HG02938 (cell line): ENCODE measurements around the gene GBE1.
"Not testable (repeated sequence)": the region's sequence is repeated elsewhere in the genome, so short reads cannot be mapped to it uniquely, and the experiment has no call there.

Experiments used
- ATAC-seq: cut with Tn5 transposase; IDR thresholded peaks from one replicate; pipeline ENCODE4 v1.9.1; 2021; ENCODE audit warnings: mild to moderate bottlenecking, moderate library complexity; ENCODE audit not compliant: unreplicated experiment

GBE1 gene

DNA sequence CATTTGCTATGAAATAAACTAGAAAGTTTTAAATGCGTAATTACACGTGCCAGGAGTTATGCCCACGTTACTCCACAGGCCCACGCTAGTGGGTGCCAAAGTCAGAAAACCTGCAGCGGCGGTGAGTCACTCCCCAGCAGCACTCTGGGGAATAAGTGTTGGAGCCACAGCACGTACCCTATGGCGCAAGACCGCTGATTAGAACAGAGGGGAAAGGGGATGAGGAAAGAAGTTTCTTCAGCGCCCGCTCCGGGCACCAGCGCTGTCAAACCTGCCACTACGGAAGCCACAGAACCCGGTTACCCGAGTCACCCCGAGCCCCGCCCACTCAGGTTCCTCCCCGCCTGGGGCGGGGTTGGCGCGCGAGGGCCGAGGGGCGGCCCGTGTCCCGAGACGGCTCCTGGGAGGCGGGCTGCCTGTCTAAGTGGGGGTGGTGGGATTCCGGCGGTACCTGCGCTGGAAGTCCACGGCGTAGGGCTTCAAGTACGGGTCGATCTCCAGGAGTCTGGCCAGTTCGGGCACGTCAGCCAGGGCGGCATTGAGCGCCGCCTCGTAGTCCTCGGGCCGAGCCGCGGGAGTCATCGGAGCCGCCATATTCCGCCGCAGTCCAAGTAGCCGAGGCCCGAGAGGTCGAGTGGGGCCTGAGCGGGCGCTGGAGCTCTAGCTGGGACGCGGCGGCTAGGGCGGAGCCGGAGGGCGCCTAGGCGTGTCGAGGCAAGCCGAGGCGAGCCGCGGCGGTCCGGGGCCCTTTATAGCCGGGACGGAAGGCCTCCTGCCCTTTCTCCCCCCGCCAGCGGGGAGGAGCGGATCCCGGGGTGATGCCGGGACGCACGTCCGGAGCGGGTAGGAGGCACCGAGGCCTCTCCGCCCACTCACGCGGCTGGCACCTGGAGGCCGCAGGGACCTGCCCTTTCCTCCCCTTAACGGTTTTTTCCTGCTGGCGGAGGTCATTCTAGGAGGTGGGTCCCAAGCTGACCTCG, at the start of gene GBE1:
GBE1 (minus strand) TSS at position 722 of the 980 bp plus-strand sequence; CDS start at position 594, 128 bp downstream.
- peak; percentile 87 for ATAC-seq

- no peak for ATAC-seq
Observed at GRCh38 chr3:81808900-81809299, 47.5 kb upstream of the GBE1 start.

- no peak for ATAC-seq
Observed at GRCh38 chr3:81799403-81799802, 38.0 kb upstream of the GBE1 start.

- ATAC-seq, result peak; percentile 53
Observed at GRCh38 chr3:81793410-81793809, 32.0 kb upstream of the GBE1 start.

GRCh38 chr3:81790117-81790516, 28.7 kb upstream of the GBE1 start:
- ATAC-seq, result no peak

GRCh38 chr3:81789691-81790090, 28.2 kb upstream of the GBE1 start:
- ATAC-seq, result no peak

DNA sequence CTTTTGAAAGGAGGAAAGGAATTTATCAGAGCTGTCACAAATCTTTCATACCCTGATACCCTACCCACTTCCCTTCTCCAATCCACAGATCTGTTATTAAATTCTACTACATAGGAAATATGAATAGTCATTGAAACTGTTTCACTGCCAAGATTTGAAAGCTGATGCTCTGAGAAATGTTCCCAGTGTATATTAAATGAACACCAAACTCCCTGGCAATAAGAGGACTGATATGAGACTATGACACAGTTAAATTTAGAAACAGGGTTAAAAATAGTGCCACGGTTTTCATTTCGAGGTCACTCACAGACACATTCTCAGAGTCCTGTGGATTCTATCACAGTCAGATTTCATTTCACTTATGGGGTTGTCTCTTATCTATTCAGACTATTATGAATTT, 27.2 kb upstream of the GBE1 start:
- ATAC-seq, result peak; percentile 71

GRCh38 chr3:81788044-81788443, 26.6 kb upstream of the GBE1 start:
- ATAC-seq, result peak; percentile 29

- peak; percentile 38 for ATAC-seq
Observed at GRCh38 chr3:81782585-81782984, 21.1 kb upstream of the GBE1 start.

GRCh38 chr3:81778678-81779182, 17.3 kb upstream of the GBE1 start:
- peak; percentile 59 for ATAC-seq

DNA sequence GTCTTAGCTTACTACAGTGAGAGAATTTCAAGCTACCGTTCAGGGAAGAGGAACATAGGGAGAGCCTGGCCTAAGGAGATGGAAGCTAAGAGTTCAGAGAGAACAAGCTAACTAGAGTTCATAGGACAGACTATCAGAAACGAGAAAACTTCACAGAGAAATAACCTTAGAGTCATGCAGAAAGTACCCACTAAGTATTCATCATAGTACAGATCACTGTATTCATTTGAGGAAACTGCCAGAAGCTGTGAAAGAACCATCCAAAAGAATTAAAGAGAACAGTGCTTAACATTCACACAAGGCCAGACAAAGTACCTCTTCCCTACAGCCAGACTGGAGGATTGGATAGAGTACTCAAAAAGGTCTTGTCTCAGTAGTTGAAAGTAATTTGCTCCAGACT, 15.2 kb upstream of the GBE1 start:
- no peak for ATAC-seq

DNA sequence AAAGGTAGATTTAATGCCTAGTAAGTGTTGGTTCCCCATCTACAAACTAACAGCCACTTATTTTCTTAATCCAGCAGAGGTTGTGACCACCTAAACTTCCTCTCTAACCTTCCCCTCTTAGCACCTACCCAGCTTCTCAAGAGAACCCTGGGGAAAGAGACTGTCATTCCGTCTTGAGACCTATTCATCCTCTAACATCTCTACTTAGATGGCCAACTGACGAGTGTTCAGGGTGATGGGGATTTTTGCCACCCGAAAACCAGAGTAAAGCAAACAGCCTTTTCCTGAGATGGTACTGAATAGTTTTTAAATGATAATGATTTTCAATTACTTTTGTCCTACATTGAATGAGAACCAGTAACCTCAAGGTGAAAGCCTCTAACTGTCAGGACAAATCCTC, 9.3 kb upstream of the GBE1 start:
- no peak for ATAC-seq

- ATAC-seq, result no peak
Observed at GRCh38 chr3:81769299-81769698, 7.9 kb upstream of the GBE1 start.

DNA sequence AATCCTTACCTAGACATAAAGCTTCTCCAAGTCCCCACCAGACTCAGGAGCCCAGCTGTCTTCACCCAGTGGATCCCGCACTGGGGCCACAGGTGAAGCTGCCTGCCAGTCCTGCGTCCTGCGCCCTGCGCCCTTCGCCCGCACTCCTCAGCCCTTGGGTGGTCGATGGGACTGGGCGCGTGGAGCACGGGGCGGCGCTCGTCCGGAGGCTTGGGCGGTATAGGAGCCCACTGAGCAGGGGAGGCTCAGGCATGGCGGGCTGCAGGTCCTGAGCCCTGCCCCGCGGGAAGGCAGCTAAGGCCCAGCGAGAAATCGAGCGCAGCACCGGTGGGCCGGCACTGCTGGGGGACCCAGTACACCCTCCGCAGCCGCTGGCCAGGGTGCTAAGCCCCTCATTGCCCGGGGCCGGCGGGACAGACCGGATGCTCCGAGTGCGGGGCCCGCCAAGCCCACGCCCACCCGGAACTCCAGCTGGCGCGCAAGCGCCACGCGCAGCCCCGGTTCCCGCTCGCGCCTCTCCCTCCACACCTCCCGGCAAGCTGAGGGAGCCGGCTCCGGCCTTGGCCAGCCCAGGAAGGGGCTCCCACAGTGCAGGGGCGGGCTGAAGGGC, 5.9 kb upstream of the GBE1 start:
- not testable (repeated sequence) for ATAC-seq

DNA sequence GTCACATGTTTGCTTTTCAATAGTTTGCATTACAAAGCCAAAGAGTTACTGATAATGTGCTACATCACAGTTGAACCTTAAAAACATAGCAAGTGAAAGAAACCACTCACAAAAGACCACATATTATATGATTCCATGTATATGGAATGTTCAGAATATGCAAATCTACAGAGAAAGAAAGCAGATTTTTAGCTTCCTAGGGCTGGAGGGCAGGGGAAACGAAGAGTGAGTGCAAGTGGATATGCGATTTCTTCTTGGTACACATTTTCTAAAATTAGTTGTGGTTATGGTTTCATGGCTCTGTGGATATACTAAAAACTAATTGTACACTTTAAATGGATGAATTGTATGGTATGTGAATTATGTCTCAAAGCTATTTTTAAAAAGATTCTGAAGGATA, 4.0 kb upstream of the GBE1 start:
- ATAC-seq, result no peak

- no peak for ATAC-seq
Observed at GRCh38 chr3:81764665-81765064, 3.2 kb upstream of the GBE1 start.

GRCh38 chr3:81764002-81764401, 2.6 kb upstream of the GBE1 start:
- no peak for ATAC-seq

DNA sequence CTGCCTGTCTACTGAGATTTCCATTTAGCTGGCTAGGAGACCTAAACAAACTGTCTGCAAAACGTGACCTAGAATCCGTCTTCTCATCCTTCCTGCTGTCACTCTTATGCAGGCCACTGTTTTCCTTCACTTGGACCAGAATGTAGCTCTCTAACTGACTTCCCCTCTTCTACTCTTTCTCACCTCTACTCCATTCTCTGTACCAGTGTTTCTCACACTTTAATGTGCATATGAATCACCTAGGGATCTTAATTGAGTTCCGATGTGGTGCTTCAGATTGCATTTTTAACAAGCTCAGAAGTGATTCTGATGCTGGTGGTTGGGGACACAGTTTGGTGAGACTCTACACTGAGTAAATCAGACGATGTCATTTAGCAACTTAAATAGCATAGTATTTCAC, 1.6 kb upstream of the GBE1 start:
- no peak for ATAC-seq

GRCh38 chr3:81761904-81762580, 597 bp upstream of the GBE1 start:
- ATAC-seq, result no peak

- ATAC-seq, result no peak
Observed at GRCh38 chr3:81760215-81760614, 1.2 kb downstream of the GBE1 start.

GRCh38 chr3:81758771-81759170, 2.7 kb downstream of the GBE1 start:
- not testable (repeated sequence) for ATAC-seq
